ENCODE data around the gene LDLRAD3.
"Not testable (repeated sequence)": the region's sequence is repeated elsewhere in the genome, so short reads cannot be mapped to it uniquely, and the experiment has no call there.

The LDLRAD3 gene

GRCh38 chr11:35943713-35944502, at the start of gene LDLRAD3:
Gene LDLRAD3 (plus strand): TSS chr11:35944062. CDS start chr11:35944099, 37 bp downstream.
- peak; percentile 1 for DNase-seq (ENCODE audit: low read depth)

GRCh38 chr11:35897019-35897418, 46.8 kb upstream of the LDLRAD3 start:
- DNase-seq (ENCODE audit: low read depth), result no peak

GRCh38 chr11:35902961-35903360, 40.9 kb upstream of the LDLRAD3 start:
- DNase-seq (ENCODE audit: low read depth), result no peak

- no peak for DNase-seq (ENCODE audit: low read depth)
Observed at GRCh38 chr11:35905646-35906276, 38.1 kb upstream of the LDLRAD3 start.

- no peak for DNase-seq (ENCODE audit: low read depth)
Observed at GRCh38 chr11:35906277-35906661, 37.6 kb upstream of the LDLRAD3 start.

- no peak for DNase-seq (ENCODE audit: low read depth)
Observed at GRCh38 chr11:35906681-35907080, 37.2 kb upstream of the LDLRAD3 start.

GRCh38 chr11:35907648-35908431, 36.0 kb upstream of the LDLRAD3 start:
- no peak for DNase-seq (ENCODE audit: low read depth)

GRCh38 chr11:35908432-35908771, 35.5 kb upstream of the LDLRAD3 start:
- not testable (repeated sequence) for DNase-seq (ENCODE audit: low read depth)

- no peak for DNase-seq (ENCODE audit: low read depth)
Observed at GRCh38 chr11:35909511-35910265, 34.2 kb upstream of the LDLRAD3 start.

- no peak for DNase-seq (ENCODE audit: low read depth)
Observed at GRCh38 chr11:35911013-35911412, 32.8 kb upstream of the LDLRAD3 start.

- no peak for DNase-seq (ENCODE audit: low read depth)
Observed at GRCh38 chr11:35911616-35912165, 32.2 kb upstream of the LDLRAD3 start.

GRCh38 chr11:35912436-35912835, 31.4 kb upstream of the LDLRAD3 start:
- DNase-seq (ENCODE audit: low read depth), result not testable (repeated sequence)

- no peak for DNase-seq (ENCODE audit: low read depth)
Observed at GRCh38 chr11:35912883-35913624, 30.8 kb upstream of the LDLRAD3 start.

- DNase-seq (ENCODE audit: low read depth), result no peak
Observed at GRCh38 chr11:35914816-35915215, 29.0 kb upstream of the LDLRAD3 start.

GRCh38 chr11:35916270-35916669, 27.6 kb upstream of the LDLRAD3 start:
- DNase-seq (ENCODE audit: low read depth), result no peak

- no peak for DNase-seq (ENCODE audit: low read depth)
Observed at GRCh38 chr11:35917676-35918075, 26.2 kb upstream of the LDLRAD3 start.

- DNase-seq (ENCODE audit: low read depth), result no peak
Observed at GRCh38 chr11:35918716-35919115, 25.1 kb upstream of the LDLRAD3 start.

- DNase-seq (ENCODE audit: low read depth), result no peak
Observed at GRCh38 chr11:35919244-35919643, 24.6 kb upstream of the LDLRAD3 start.

GRCh38 chr11:35923452-35923851, 20.4 kb upstream of the LDLRAD3 start:
- DNase-seq (ENCODE audit: low read depth), result no peak

- DNase-seq (ENCODE audit: low read depth), result no peak
Observed at GRCh38 chr11:35924811-35925210, 19.1 kb upstream of the LDLRAD3 start.

- no peak for DNase-seq (ENCODE audit: low read depth)
Observed at GRCh38 chr11:35927104-35927503, 16.8 kb upstream of the LDLRAD3 start.

Data from activated T-helper 1 cell treated with Interleukin-2 at 50 U/mL for 16 hours (primary cell).